Keratinocyte (primary cell): ENCODE results near the gene MVP.

Experiments
- CTCF ChIP-seq, 3 experiments: IDR thresholded peaks in 1 of 3; conservative IDR thresholded peaks in 1 of 3; optimal IDR thresholded peaks in 1 of 3; 2 replicates in 2 of 3; 3 replicates in 1 of 3; pipeline versions ENCODE3 to v1.5.1; 2011; ENCODE audit warnings: low read length in 3 of 3, mild to moderate bottlenecking in 3 of 3, moderate library complexity in 2 of 3, control low read depth in 1 of 3, inconsistent platforms in 1 of 3; ENCODE audit not compliant: insufficient read depth in 2 of 3; ENCODE audit errors: extremely low read depth in 1 of 3
- EZH2 ChIP-seq: IDR thresholded peaks from one replicate; pipeline ENCODE4 v1.6.1; 2012; ENCODE audit warnings: inconsistent platforms, mild to moderate bottlenecking, low read length, moderate library complexity

- TF ChIP-seq EZH2 (no peak), CTCF (optimal IDR thresholded peaks at IDR 0.05 in 1 of 3, IDR thresholded peaks at IDR 0.05 in 1 of 3, conservative IDR thresholded peaks at IDR 0.05 in 1 of 3; ENCODE audit: extremely low read depth in 1 of 3, insufficient read depth in 2 of 3, low read length in 3 of 3) (no peak)
Measured at GRCh38 chr16:29804455-29805231, 15.6 kb upstream of the MVP start.
